Psoas muscle (tissue), 8 donors: ENCODE results near the gene UTP11. TPM values are rescaled to one million over a fixed set of nuclear protein-coding genes. Genes with fewer than 3 reads are reported as not detected.

Experiments used
- ATAC-seq, 4 donors: fragments of 200-7000 bp; cut with Tn5 transposase; one replicate each; pipeline ENCODE4 v1.9.1; 2020; ENCODE audit warnings: moderate library complexity in 3 of 4, mild to moderate bottlenecking in 2 of 4
- DNase-seq, 2 donors: peaks; one replicate each; pipeline ENCODE4 v3.0.0-alpha.2; 2020
- H3K27ac ChIP-seq: fragments of 200-600 bp; one replicate; pipeline ENCODE4 v1.8.0; 2022
- H3K27me3 ChIP-seq, 3 donors: fragments of 200-600 bp in 1 of 3; one replicate each; pipeline versions ENCODE4 v1.6.1 to v1.8.0; 2013 to 2022; ENCODE audit warnings: low read length in 2 of 3, mild to moderate bottlenecking in 2 of 3, moderate library complexity in 1 of 3; ENCODE audit not compliant: insufficient read depth in 3 of 3
- H3K36me3 ChIP-seq, 2 donors: fragments of 200-600 bp in 1 of 2; one replicate each; pipeline versions ENCODE4 v1.6.1 to v1.8.0; 2013 to 2022; ENCODE audit warnings: low read depth in 1 of 2, mild to moderate bottlenecking in 1 of 2, moderate library complexity in 1 of 2; ENCODE audit not compliant: insufficient read depth in 1 of 2
- H3K4me1 ChIP-seq: fragments of 200-600 bp; one replicate; pipeline ENCODE4 v1.8.0; 2022
- H3K4me3 ChIP-seq: fragments of 200-600 bp; one replicate; pipeline ENCODE4 v1.8.0; 2022; ENCODE audit warnings: mild to moderate bottlenecking
- H3K9me3 ChIP-seq: fragments of 200-600 bp; one replicate; pipeline ENCODE4 v1.8.0; 2022
- CTCF ChIP-seq: fragments of 200-600 bp; IDR thresholded peaks from one replicate; pipeline ENCODE4 v1.8.0; 2022; ENCODE audit warnings: antibody characterized with exemption
- WGBS, 3 donors: extraction: QIAGEN DNeasy Blood & Tissue Kit; methylation state at CpG; one replicate each; pipeline versions ENCODE4 v1.1.6 to v1.1.7; 2013; 5-methylcytosine and 5-hydroxymethylcytosine counted together
- intact Hi-C, 2 donors: fragments of 100-400 bp; cut with DNase I; formaldehyde crosslinking; loops; one replicate each; pipeline versions ENCODE4 v1.11.0 to v1.14.2; 2022
- polyA plus RNA-seq, 3 donors: library from polyadenylated mRNA; stranded (reverse); fragments of 200-250 nt; gene quantifications; one replicate each; pipeline ENCODE4 v1.2.3, GENCODE V29; 2013
- total RNA-seq, 4 donors: library from RNA; stranded (reverse); fragmentation: NEBNext Ultra II Directional in 2 of 4; extraction: Animal tissue kit (Norgen Biotek cat#: 25700) in 2 of 4; gene quantifications; one replicate each; pipeline versions ENCODE4 v1.2.1 to v1.2.4, GENCODE V29; 2021 to 2023
- donor health status: healthy with polysubstance abuse.
- donor health status: DM: no; HTN: no; CAD: no; lungs with moderate emphysema.
- donor health status: Bipolar disorder and iron deficiency.
- donor health status: healthy.
- donor health status: DM: yes; HTN: yes; CAD: no.
- donor health status: DM: no; HTN: no; CAD: no.
- donor health status: DM: no; HTN: no; CAD: no.
- donor health status: DM: yes; HTN: yes; CAD: no.

Gene UTP11
- total and polyA plus RNA-seq, 7 donors, result 65.2 to 253 (median 155) TPM

GRCh38 chr1:38061883-38062328 lies 49.4 kb downstream of the UTP11 start:
- intact Hi-C loops, result no loop called here

GRCh38 chr1:38062361-38063288 lies 50.1 kb downstream of the UTP11 start:
- H3K27me3 ChIP-seq, result peaks cover 0 to 3% (median 0%) of the 10 kb centered on the region in 3 donors
- H3K4me1 ChIP-seq, result no peaks in the 10 kb centered on the region
- H3K36me3 ChIP-seq, result no peaks in the 10 kb centered on the region
- intact Hi-C loops, result no loop called here
- no peaks in the 10 kb centered on the region for H3K9me3 ChIP-seq
- no peak overlapping the region for H3K27ac ChIP-seq
- ATAC-seq (no peak), DNase-seq (no peak)
- 87 to 90% (median 90%) methylated on average over 6 of the region's 6 CpGs for WGBS, 3 donors
- no peak overlapping the region for H3K4me3 ChIP-seq
- TF ChIP-seq CTCF, result no peak

More at GRCh38 chr1:38061883-38062328, 49.4 kb downstream of the UTP11 start:
- Histone ChIP-seq H3K27me3 (peaks cover 0 to 3% (median 0%) of the 10 kb centered on the region in 3 donors), H3K36me3 (no peaks in the 10 kb centered on the region), H3K4me1 (no peaks in the 10 kb centered on the region), H3K4me3 (no peak overlapping the region), H3K27ac (no peak overlapping the region), H3K9me3 (no peaks in the 10 kb centered on the region)
- DNase-seq, result no peak
- no peak for TF ChIP-seq CTCF
- 72 to 78% (median 72%) methylated on average over 7 of the region's 7 CpGs for WGBS, 3 donors
- no peak for ATAC-seq

DNA sequence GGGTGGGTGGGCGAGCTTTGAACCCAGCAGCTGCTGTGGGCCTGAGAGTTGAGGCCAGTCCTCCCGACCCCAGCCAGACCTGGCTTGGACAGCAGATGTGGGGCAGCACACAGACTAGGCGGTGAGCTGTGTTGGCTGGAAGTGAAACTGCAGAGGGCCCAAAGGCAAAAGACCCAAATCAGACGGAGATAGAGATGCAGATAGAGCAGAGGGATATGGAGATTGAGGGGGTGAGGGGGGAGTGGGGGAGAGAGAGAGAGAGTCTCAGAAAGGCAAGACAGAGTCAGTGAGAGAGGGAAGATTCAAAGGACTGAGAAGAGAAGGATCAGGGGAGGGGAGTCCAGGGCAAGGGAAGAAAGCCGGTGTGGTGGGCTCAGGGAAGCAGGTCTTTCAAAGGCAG lies 51.1 kb downstream of the UTP11 start:
- DNase-seq, result no peak
- TF ChIP-seq CTCF, result no peak
- Histone ChIP-seq H3K27me3 (peaks cover 0 to 3% (median 0%) of the 10 kb centered on the region in 3 donors), H3K36me3 (no peaks in the 10 kb centered on the region), H3K27ac (no peak overlapping the region), H3K9me3 (no peaks in the 10 kb centered on the region), H3K4me3 (no peak overlapping the region), H3K4me1 (no peaks in the 10 kb centered on the region)
- no peak for ATAC-seq
- intact Hi-C loops, result no loop called here
- WGBS, 3 donors, result 74 to 84% (median 77%) methylated on average over 5 of the region's 5 CpGs

- intact Hi-C loops, result no loop called here
- Histone ChIP-seq H3K9me3 (no peaks in the 10 kb centered on the region), H3K4me1 (no peaks in the 10 kb centered on the region), H3K36me3 (no peaks in the 10 kb centered on the region), H3K27ac (no peak overlapping the region), H3K4me3 (no peak overlapping the region), H3K27me3 (peaks cover 0 to 3% (median 0%) of the 10 kb centered on the region in 3 donors)
- no peak for TF ChIP-seq CTCF
- DNase-seq (no peak), ATAC-seq (no peak)
- 61 to 67% (median 67%) methylated on average over 11 of the region's 11 CpGs for WGBS, 3 donors
Measured at GRCh38 chr1:38064197-38064903, 51.8 kb downstream of the UTP11 start.
